ENCODE data around the gene OSBPL3. TPM values are rescaled to one million over a fixed set of nuclear protein-coding genes. Genes with fewer than 3 reads are reported as not detected.
A peak's percentile ranks its signal among the peaks of the same experiment; 100 is the strongest.

OSBPL3 gene
- total and polyA plus RNA-seq, 2 donors (not counting 1 experiment from before 2014, with no cell fraction given), result 13.5 to 67.6 TPM

DNA sequence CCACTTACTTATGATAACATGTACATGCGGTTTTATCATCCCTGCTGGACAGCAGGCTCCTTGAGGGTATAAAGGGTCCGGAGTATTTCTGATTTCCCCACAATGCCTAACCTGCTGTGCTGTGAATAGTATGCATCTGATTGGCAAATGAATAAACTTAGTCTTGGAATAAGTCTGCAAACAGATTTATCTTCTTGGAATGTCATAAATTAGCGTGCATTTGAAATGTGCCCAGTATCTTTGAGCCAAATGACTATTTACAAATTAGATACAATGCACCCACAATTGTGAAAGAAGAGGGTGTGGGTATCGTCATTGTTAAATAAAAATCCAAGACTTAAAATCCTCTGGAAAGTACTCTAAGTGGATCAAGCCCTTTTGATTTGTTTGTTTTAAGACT is 106.0 kb downstream of the OSBPL3 start:
- H3K9me3 ChIP-seq (ENCODE audit: control extremely low read depth in 1 of 3, control insufficient read depth in 2 of 3, insufficient read depth in 1 of 3, low read length in 2 of 3), result no peaks in the 10 kb centered on the region
- ChIA-PET POLR2A (no interaction called here), CTCF (no interaction called here)
- ATAC-seq (ENCODE audit: low read depth), result no peak
- no peaks in the 10 kb centered on the region for H4K20me1 ChIP-seq (ENCODE audit: control insufficient read depth, insufficient read depth, low read length, poor library complexity, severe bottlenecking)
- no peak for TF ChIP-seq EZH2 (IDR thresholded peaks at IDR 0.05; ENCODE audit: borderline replicate concordance, insufficient read depth, low read depth, low read length, poor library complexity, severe bottlenecking)
- TF ChIP-seq, protein P1, sequence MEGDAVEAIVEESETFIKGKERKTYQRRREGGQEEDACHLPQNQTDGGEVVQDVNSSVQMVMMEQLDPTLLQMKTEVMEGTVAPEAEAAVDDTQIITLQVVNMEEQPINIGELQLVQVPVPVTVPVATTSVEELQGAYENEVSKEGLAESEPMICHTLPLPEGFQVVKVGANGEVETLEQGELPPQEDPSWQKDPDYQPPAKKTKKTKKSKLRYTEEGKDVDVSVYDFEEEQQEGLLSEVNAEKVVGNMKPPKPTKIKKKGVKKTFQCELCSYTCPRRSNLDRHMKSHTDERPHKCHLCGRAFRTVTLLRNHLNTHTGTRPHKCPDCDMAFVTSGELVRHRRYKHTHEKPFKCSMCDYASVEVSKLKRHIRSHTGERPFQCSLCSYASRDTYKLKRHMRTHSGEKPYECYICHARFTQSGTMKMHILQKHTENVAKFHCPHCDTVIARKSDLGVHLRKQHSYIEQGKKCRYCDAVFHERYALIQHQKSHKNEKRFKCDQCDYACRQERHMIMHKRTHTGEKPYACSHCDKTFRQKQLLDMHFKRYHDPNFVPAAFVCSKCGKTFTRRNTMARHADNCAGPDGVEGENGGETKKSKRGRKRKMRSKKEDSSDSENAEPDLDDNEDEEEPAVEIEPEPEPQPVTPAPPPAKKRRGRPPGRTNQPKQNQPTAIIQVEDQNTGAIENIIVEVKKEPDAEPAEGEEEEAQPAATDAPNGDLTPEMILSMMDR (IDR thresholded peaks at IDR 0.05), result no peak
- no peak overlapping the region for H3K4me3 ChIP-seq (ENCODE audit: control extremely low read depth in 1 of 5, extremely low read depth in 1 of 5, insufficient read depth in 1 of 5, low read depth in 2 of 5, low read length in 4 of 5)
- H3K9ac ChIP-seq (ENCODE audit: low read length), result no peak overlapping the region
- H3K36me3 ChIP-seq (replicated peaks in 1 of 2; ENCODE audit: control extremely low read depth in 1 of 2, control insufficient read depth in 1 of 2, extremely low read depth in 1 of 2, insufficient read depth in 2 of 2, low read length in 1 of 2), result peaks cover 0 to 7% of the 10 kb centered on the region in 2 experiments
- intact Hi-C loops (cut with micrococcal nuclease), result no loop called here
- H3K4me1 Mint-ChIP-seq, result peaks cover 36% of the 10 kb centered on the region
- WGBS (ENCODE audit: insufficient coverage), result no CpG with 5 or more reads among the region's 4 CpGs
- H3K4me2 ChIP-seq (replicated peaks; ENCODE audit: low read depth, low read length, poor library complexity, severe bottlenecking), result no peak overlapping the region
- H2AFZ ChIP-seq (ENCODE audit: insufficient read depth, low read depth, low read length, poor library complexity, severe bottlenecking), result no peak overlapping the region
- H3K27ac Mint-ChIP-seq, result no peak overlapping the region
- no peak for DNase-seq
- no peaks in the 10 kb centered on the region for H3K9me3 Mint-ChIP-seq (ENCODE audit: insufficient read depth)
- H3K79me2 ChIP-seq (ENCODE audit: control insufficient read depth, insufficient read depth, low read length), result peaks cover 11% of the 10 kb centered on the region
- no peaks in the 10 kb centered on the region for H3K27me3 ChIP-seq (replicated peaks in 1 of 4; ENCODE audit: control extremely low read depth in 1 of 4, control insufficient read depth in 3 of 4, insufficient read depth in 4 of 4, low read length in 3 of 4)
- H3K4me3 Mint-ChIP-seq, result no peak overlapping the region
- H3K27ac ChIP-seq (ENCODE audit: low read length in 2 of 2), result no peak overlapping the region
- no peaks in the 10 kb centered on the region for H3K27me3 Mint-ChIP-seq
- peaks cover 29 to 30% of the 10 kb centered on the region in 2 donors for H3K4me1 ChIP-seq (ENCODE audit: control insufficient read depth in 2 of 2, insufficient read depth in 2 of 2, low read length in 2 of 2)

DNA sequence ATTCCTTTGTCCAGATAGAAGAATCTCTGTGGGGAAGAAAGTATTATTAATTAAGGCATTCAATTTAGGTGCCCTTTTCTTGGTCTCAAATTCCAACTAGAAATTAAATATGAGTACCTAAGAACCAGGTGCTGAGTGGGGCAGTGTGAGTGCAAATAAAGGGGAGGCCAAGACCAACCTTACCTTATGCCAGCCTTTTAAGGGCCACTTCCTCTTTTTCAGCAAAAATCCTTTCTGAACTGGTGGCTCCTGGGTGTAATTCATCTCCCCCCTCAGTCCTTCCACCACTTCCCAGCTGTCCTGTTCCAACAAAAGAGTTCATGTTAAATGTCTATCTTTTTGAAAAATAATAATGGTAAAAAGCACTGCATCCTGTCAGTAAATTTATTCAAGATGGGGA is 108.2 kb downstream of the OSBPL3 start:
- H3K36me3 ChIP-seq (replicated peaks in 1 of 2; ENCODE audit: control extremely low read depth in 1 of 2, control insufficient read depth in 1 of 2, extremely low read depth in 1 of 2, insufficient read depth in 2 of 2, low read length in 1 of 2), result peaks cover 0 to 11% of the 10 kb centered on the region in 2 experiments
- POLR2A ChIA-PET, result no interaction called here
- CTCF ChIA-PET, result interaction anchor here (0.6 to 1.6 kb wide), 3 partner anchors 12 to 219 kb away, joined by 3 to 4 read pairs (median 4); no protein-coding TSS in a partner anchor

More for the DNA sequence above, 108.2 kb downstream of the OSBPL3 start:
- Histone ChIP-seq H3K4me2 (replicated peaks; ENCODE audit: low read depth, low read length, poor library complexity, severe bottlenecking) (peak overlapping the region; percentile 45), H2AFZ (ENCODE audit: insufficient read depth, low read depth, low read length, poor library complexity, severe bottlenecking) (no peak overlapping the region), H3K79me2 (ENCODE audit: control insufficient read depth, insufficient read depth, low read length) (peaks cover 11% of the 10 kb centered on the region), H4K20me1 (ENCODE audit: control insufficient read depth, insufficient read depth, low read length, poor library complexity, severe bottlenecking) (no peaks in the 10 kb centered on the region), H3K27me3 (replicated peaks in 1 of 4; ENCODE audit: control extremely low read depth in 1 of 4, control insufficient read depth in 3 of 4, insufficient read depth in 4 of 4, low read length in 3 of 4) (no peaks in the 10 kb centered on the region), H3K9me3 (ENCODE audit: control extremely low read depth in 1 of 3, control insufficient read depth in 2 of 3, insufficient read depth in 1 of 3, low read length in 2 of 3) (no peaks in the 10 kb centered on the region), H3K27ac (ENCODE audit: low read length in 2 of 2) (no peak overlapping the region), H3K4me1 (ENCODE audit: control insufficient read depth in 2 of 2, insufficient read depth in 2 of 2, low read length in 2 of 2) (peaks cover 12% of the 10 kb centered on the region in 2 donors), H3K9ac (ENCODE audit: low read length) (peak overlapping the region; percentile 16), H3K4me3 (ENCODE audit: control extremely low read depth in 1 of 5, extremely low read depth in 1 of 5, insufficient read depth in 1 of 5, low read depth in 2 of 5, low read length in 4 of 5) (no peak overlapping the region)
- intact Hi-C loops (cut with micrococcal nuclease), result no loop called here
- no peak overlapping the region for H3K27ac Mint-ChIP-seq
- no peaks in the 10 kb centered on the region for H3K9me3 Mint-ChIP-seq (ENCODE audit: insufficient read depth)
- DNase-seq (peak; percentile 49), ATAC-seq (ENCODE audit: low read depth) (peak; percentile 70)
- no peak overlapping the region for H3K4me3 Mint-ChIP-seq
- H3K27me3 Mint-ChIP-seq, result no peaks in the 10 kb centered on the region
- H3K4me1 Mint-ChIP-seq, result peaks cover 16% of the 10 kb centered on the region
- TF ChIP-seq, protein P1 (IDR thresholded peaks at IDR 0.05), result no peak
- no peak for TF ChIP-seq EZH2 (IDR thresholded peaks at IDR 0.05; ENCODE audit: borderline replicate concordance, insufficient read depth, low read depth, low read length, poor library complexity, severe bottlenecking)

All from B cell (primary cell).